ENCODE data around the gene MRPL53. TPM values are rescaled to one million over a fixed set of nuclear protein-coding genes. Genes with fewer than 3 reads are reported as not detected.

MRPL53 gene
- total and polyA plus RNA-seq, 2 of the 13 experiments (the other 11 are each of a cell fraction or from before 2014, with no cell fraction given), result 34.3 to 51.9 TPM

DNA sequence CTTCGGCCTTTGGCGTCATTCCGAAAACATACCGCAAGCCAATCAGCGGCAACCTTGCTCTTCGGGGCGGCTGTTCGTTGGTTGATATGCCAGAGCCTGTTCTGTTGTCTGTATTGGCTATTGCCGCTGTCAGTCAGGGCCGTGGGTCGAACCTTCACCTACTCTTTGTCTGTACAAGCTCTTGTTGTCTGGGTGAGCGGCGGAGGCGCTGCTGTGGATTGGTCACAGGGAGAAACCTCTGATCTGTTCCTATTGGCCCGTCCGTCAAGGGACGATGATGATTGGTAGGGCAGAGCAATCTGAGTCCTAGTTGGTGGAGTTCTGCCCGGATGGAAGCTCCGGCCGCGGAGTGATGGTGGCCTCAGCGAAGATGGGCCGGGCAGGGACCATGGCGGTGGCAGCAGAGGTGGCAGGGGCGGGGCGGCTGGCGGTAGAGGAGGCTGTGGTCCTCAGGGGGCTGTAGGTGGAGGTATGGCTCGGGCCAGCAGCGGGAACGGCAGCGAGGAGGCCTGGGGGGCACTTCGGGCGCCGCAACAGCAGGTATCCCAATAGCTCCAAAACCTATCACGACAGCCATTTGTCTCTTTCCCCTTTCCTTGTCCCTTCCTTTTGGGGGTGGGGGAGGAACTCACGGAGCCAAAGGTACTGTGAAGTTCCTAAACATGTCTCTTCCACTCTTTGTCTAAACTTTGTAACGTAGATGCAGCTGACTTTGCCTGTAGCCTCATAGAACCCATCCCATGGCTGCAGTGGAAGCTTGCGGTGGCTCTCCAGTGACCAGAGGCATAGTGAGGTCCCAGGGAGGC is 14.1 kb downstream of the MRPL53 start, which contains the start of gene WBP1 (continued):
- TF ChIP-seq CSRNP1 (CRISPR knock-in tag; IDR thresholded peaks at IDR 0.05) (no peak), MED13 (CRISPR knock-in tag; IDR thresholded peaks at IDR 0.05) (no peak), CREB3 (CRISPR knock-in tag; IDR thresholded peaks at IDR 0.05) (no peak), ZBTB38 (CRISPR knock-in tag; IDR thresholded peaks at IDR 0.05) (0 out of 2 replicates have a peak, but pooled peaks have one; percentile 16), ETV5 (CRISPR knock-in tag; IDR thresholded peaks at IDR 0.05; ENCODE audit: borderline replicate concordance) (no peak), RFX3 (CRISPR knock-in tag; IDR thresholded peaks at IDR 0.05) (no peak), TEAD3 (CRISPR knock-in tag; optimal IDR thresholded peaks at IDR 0.05; ENCODE audit: borderline replicate concordance) (peak; percentile 84), MYPOP (CRISPR knock-in tag; IDR thresholded peaks at IDR 0.05) (0 out of 2 replicates have a peak, but pooled peaks have one; percentile 14), ZNF501 (CRISPR knock-in tag; IDR thresholded peaks at IDR 0.05) (peak; percentile 79), ZBTB26 (CRISPR knock-in tag; IDR thresholded peaks at IDR 0.05; ENCODE audit: borderline replicate concordance) (no peak), ZNF572 (CRISPR knock-in tag; IDR thresholded peaks at IDR 0.05) (no peak), PCBP2 (optimal IDR thresholded peaks at IDR 0.05; ENCODE audit: low read depth, low read length, poor library complexity, severe bottlenecking) (no peak), U2AF1 (optimal IDR thresholded peaks at IDR 0.05; ENCODE audit: low read depth, low read length) (no peak), MEIS1 (CRISPR knock-in tag; IDR thresholded peaks at IDR 0.05; ENCODE audit: borderline replicate concordance) (0 out of 2 replicates have a peak, but pooled peaks have one; percentile 12), YEATS4 (CRISPR knock-in tag; IDR thresholded peaks at IDR 0.05; ENCODE audit: borderline replicate concordance) (no peak), EP300 (IDR thresholded peaks at IDR 0.05; ENCODE audit: low read depth in 2 of 2, low read length in 2 of 2) (no peak; a peak in 1 of 4 replicates), EP300 (CRISPR knock-in tag; IDR thresholded peaks at IDR 0.05; ENCODE audit: borderline replicate concordance) (no peak), DR1 (CRISPR knock-in tag; IDR thresholded peaks at IDR 0.05) (peak; percentile 87), THYN1 (CRISPR knock-in tag; IDR thresholded peaks at IDR 0.05; ENCODE audit: borderline replicate concordance, low read depth) (no peak), FOXK2 (IDR thresholded peaks at IDR 0.05) (peak; percentile 94), NFE2L1 (CRISPR knock-in tag; IDR thresholded peaks at IDR 0.05; ENCODE audit: borderline replicate concordance) (no peak)
- TF ChIP-seq, protein P1, sequence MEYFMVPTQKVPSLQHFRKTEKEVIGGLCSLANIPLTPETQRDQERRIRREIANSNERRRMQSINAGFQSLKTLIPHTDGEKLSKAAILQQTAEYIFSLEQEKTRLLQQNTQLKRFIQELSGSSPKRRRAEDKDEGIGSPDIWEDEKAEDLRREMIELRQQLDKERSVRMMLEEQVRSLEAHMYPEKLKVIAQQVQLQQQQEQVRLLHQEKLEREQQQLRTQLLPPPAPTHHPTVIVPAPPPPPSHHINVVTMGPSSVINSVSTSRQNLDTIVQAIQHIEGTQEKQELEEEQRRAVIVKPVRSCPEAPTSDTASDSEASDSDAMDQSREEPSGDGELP (IDR thresholded peaks at IDR 0.05; ENCODE audit: borderline replicate concordance, low read depth), result no peak
- TF ChIP-seq, protein P2, sequence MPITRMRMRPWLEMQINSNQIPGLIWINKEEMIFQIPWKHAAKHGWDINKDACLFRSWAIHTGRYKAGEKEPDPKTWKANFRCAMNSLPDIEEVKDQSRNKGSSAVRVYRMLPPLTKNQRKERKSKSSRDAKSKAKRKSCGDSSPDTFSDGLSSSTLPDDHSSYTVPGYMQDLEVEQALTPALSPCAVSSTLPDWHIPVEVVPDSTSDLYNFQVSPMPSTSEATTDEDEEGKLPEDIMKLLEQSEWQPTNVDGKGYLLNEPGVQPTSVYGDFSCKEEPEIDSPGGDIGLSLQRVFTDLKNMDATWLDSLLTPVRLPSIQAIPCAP (CRISPR knock-in tag; IDR thresholded peaks at IDR 0.05; ENCODE audit: low read depth), result no peak

Measured in HepG2 (cell line).